ENCODE measurements around the gene ARHGAP24. TPM values are rescaled to one million over a fixed set of nuclear protein-coding genes. Genes with fewer than 3 reads are reported as not detected.

The ARHGAP24 gene
- polyA plus RNA-seq, 2 of the 4 experiments (the other 2 are of a cell fraction), result 1.7 to 12.1 TPM

DNA sequence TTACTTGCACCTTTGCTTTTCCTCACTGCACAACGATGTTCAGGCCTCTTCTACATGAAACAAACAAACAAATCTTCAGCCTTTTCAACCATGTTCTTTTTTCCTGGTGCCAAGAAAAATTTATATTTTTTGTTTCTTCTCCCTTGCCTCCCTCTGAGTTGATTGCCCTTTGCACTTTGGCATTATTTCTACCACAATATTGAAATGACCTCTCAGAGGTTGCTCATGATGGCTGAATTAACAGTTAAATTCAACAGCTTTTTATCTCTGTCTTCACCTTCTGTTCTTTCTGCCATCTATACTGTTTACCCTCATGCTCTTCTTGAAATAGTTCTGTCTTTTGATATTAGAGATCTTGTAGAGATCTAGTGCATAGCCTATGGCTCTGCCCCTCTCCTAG lies 308.9 kb downstream of the ARHGAP24 start:
- Histone ChIP-seq H3K4me2 (peak overlapping the region; percentile 24; the same call in 2 of the 3 replicates), H3K27ac (peak overlapping the region in 1 of 2 experiments; percentile 17; a peak in 2 of 6 replicates), H3K9me3 (no peaks in the 10 kb centered on the region), H3K4me3 (no peak overlapping the region), H3K4me1 (peaks cover 32% of the 10 kb centered on the region)
- no peak for FAIRE-seq
- no peak for DNase-seq (ENCODE audit: low read depth in 1 of 2, low spot score in 1 of 2)
- ATAC-seq, result no peak
- POLR2A ChIA-PET, result no interaction called here
- TF ChIP-seq RAD21 (conservative IDR thresholded peaks at IDR 0.05 in 1 of 2, IDR thresholded peaks at IDR 0.05 in 1 of 2), result no peak
- TF ChIP-seq FOXS1 (CRISPR knock-in tag; IDR thresholded peaks at IDR 0.05), result no peak
- 72% methylated on average over 1 of the region's 1 CpG for WGBS (ENCODE audit: missing lambda C conversion rate)
- CTCF ChIA-PET, result interaction anchor here (1.4 kb wide), 1 partner anchor 13 kb away, joined by 3 read pairs; no protein-coding TSS in a partner anchor

- WGBS (ENCODE audit: missing lambda C conversion rate), result 85% methylated on average over 3 of the region's 3 CpGs
- TF ChIP-seq KDM1A (IDR thresholded peaks at IDR 0.05; ENCODE audit: low read depth) (no peak), TP53 (CRISPR knock-in tag; IDR thresholded peaks at IDR 0.05) (no peak), GATA3 (IDR thresholded peaks at IDR 0.05; ENCODE audit: borderline replicate concordance) (no peak), CEBPB (IDR thresholded peaks at IDR 0.05) (no peak), REST (IDR thresholded peaks at IDR 0.05) (no peak), SMC3 (IDR thresholded peaks at IDR 0.05) (no peak), ZC3H11A (IDR thresholded peaks at IDR 0.05) (no peak), TFCP2L1 (CRISPR knock-in tag; IDR thresholded peaks at IDR 0.05) (no peak), NR3C1 (IDR thresholded peaks at IDR 0.05) (no peak)
- no peaks in the 10 kb centered on the region for H3K9me3 ChIP-seq
- H3K4me2 ChIP-seq, result no peak overlapping the region
- ChIA-PET CTCF (interaction anchor here (1.4 kb wide), 1 partner anchor 13 kb away, joined by 3 read pairs; no protein-coding TSS in a partner anchor), POLR2A (no interaction called here)
- H3K4me3 ChIP-seq, result no peak overlapping the region
- peaks cover 28% of the 10 kb centered on the region for H3K4me1 ChIP-seq
- no peak for FAIRE-seq
- H3K27ac ChIP-seq, result no peak overlapping the region
- DNase-seq (ENCODE audit: low read depth in 1 of 2, low spot score in 1 of 2), result no peak
- ATAC-seq, result no peak
Measured at GRCh38 chr4:85784348-85784747, 309.4 kb downstream of the ARHGAP24 start.

- no peak for ATAC-seq
- Histone ChIP-seq H3K9me3 (no peaks in the 10 kb centered on the region), H3K4me3 (no peak overlapping the region), H3K27ac (no peak overlapping the region), H3K4me2 (no peak overlapping the region), H3K4me1 (peaks cover 26% of the 10 kb centered on the region)
- CTCF ChIA-PET, result interaction anchor here (1.4 kb wide), 1 partner anchor 12 kb away, joined by 3 read pairs; no protein-coding TSS in a partner anchor
- no peak for DNase-seq (ENCODE audit: low read depth in 1 of 2, low spot score in 1 of 2)
- WGBS (ENCODE audit: missing lambda C conversion rate), result 77% methylated on average over 1 of the region's 1 CpG
- TF ChIP-seq TFCP2L1 (CRISPR knock-in tag; IDR thresholded peaks at IDR 0.05) (no peak), ZC3H11A (IDR thresholded peaks at IDR 0.05) (no peak), HDAC2 (IDR thresholded peaks at IDR 0.05) (no peak)
- FAIRE-seq, result no peak
- POLR2A ChIA-PET, result no interaction called here
Measured at GRCh38 chr4:85784947-85785346, 310.0 kb downstream of the ARHGAP24 start.

GRCh38 chr4:85787133-85787532 lies 312.2 kb downstream of the ARHGAP24 start:
- WGBS (ENCODE audit: missing lambda C conversion rate), result 57% methylated on average over 3 of the region's 3 CpGs
- Histone ChIP-seq H3K9me3 (no peaks in the 10 kb centered on the region), H3K4me3 (no peak overlapping the region), H3K4me2 (peak overlapping the region; percentile 62), H3K4me1 (peaks cover 26% of the 10 kb centered on the region), H3K27ac (peak overlapping the region; percentile 62 to 82; a peak in 5 of 6 replicates)
- CTCF ChIA-PET, result interaction anchor here (0.9 to 1.6 kb wide), 4 partner anchors 10 to 256 kb away, joined by 3 to 11 read pairs (median 3); no protein-coding TSS in a partner anchor
- DNase-seq (ENCODE audit: low read depth in 1 of 2, low spot score in 1 of 2) (peak in 1 of 2 experiments; percentile 44), FAIRE-seq (no peak), ATAC-seq (peak in 1 of 2 experiments; percentile 51; a peak in 2 of 6 replicates)
- POLR2A ChIA-PET, result no interaction called here
- TF ChIP-seq, protein P1, sequence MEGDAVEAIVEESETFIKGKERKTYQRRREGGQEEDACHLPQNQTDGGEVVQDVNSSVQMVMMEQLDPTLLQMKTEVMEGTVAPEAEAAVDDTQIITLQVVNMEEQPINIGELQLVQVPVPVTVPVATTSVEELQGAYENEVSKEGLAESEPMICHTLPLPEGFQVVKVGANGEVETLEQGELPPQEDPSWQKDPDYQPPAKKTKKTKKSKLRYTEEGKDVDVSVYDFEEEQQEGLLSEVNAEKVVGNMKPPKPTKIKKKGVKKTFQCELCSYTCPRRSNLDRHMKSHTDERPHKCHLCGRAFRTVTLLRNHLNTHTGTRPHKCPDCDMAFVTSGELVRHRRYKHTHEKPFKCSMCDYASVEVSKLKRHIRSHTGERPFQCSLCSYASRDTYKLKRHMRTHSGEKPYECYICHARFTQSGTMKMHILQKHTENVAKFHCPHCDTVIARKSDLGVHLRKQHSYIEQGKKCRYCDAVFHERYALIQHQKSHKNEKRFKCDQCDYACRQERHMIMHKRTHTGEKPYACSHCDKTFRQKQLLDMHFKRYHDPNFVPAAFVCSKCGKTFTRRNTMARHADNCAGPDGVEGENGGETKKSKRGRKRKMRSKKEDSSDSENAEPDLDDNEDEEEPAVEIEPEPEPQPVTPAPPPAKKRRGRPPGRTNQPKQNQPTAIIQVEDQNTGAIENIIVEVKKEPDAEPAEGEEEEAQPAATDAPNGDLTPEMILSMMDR (IDR thresholded peaks at IDR 0.05), result no peak
- TF ChIP-seq, protein P2, sequence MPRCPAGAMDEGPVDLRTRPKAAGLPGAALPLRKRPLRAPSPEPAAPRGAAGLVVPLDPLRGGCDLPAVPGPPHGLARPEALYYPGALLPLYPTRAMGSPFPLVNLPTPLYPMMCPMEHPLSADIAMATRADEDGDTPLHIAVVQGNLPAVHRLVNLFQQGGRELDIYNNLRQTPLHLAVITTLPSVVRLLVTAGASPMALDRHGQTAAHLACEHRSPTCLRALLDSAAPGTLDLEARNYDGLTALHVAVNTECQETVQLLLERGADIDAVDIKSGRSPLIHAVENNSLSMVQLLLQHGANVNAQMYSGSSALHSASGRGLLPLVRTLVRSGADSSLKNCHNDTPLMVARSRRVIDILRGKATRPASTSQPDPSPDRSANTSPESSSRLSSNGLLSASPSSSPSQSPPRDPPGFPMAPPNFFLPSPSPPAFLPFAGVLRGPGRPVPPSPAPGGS (IDR thresholded peaks at IDR 0.05), result 0 out of 3 replicates have a peak, but pooled peaks have one; percentile 11
- TF ChIP-seq FOXS1 (CRISPR knock-in tag; IDR thresholded peaks at IDR 0.05) (no peak; the same call in 1 of the 2 replicates), KDM1A (IDR thresholded peaks at IDR 0.05; ENCODE audit: low read depth) (no peak), FOSL2 (IDR thresholded peaks at IDR 0.05) (peak; percentile 75), FOSL2 (CRISPR knock-in tag; IDR thresholded peaks at IDR 0.05) (peak; percentile 87), TP53 (CRISPR knock-in tag; IDR thresholded peaks at IDR 0.05) (no peak), HMGXB4 (CRISPR knock-in tag; IDR thresholded peaks at IDR 0.05; ENCODE audit: borderline replicate concordance) (no peak), ZNF302 (CRISPR knock-in tag; IDR thresholded peaks at IDR 0.05) (no peak), CEBPB (IDR thresholded peaks at IDR 0.05) (peak; percentile 74 to 80), ATOH8 (CRISPR knock-in tag; IDR thresholded peaks at IDR 0.05; ENCODE audit: low read depth) (no peak), JUNB (IDR thresholded peaks at IDR 0.05) (peak; percentile 70)

Data from A549 (cell line).